ENCODE results near the gene LPCAT4.
"Not testable (repeated sequence)": the region's sequence is repeated elsewhere in the genome, so short reads cannot be mapped to it uniquely, and the experiment has no call there.

Gene LPCAT4

DNA sequence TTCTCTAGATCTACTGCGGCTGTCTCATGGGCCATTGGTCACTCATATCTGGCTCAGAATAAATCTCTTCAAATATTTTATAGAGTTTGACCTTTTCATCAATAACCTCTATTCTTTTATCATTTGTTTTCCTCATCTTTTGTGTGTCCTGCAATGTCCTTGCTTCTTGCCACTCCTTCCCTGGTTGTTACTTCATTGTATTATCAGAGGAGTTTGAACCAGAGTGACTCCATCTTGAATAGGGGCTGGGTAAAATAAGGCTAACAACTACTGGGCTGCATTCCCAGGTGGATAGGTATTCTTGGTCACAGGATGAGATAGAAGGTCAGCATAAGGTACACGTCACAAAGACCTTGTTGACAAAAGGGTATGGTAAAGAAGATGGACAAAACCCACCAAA is 9.9 kb upstream of the LPCAT4 start:
- Histone ChIP-seq H3K27ac (replicated peaks) (no peak overlapping the region), H3K4me3 (replicated peaks; ENCODE audit: insufficient read depth, low read length) (no peak overlapping the region), H3K27me3 (ENCODE audit: insufficient read depth, poor library complexity, severe bottlenecking) (no peaks in the 10 kb centered on the region)
- DNase-seq (ENCODE audit: low read depth in 1 of 2, low spot score in 1 of 2) = no peak
- TF ChIP-seq, protein P1, sequence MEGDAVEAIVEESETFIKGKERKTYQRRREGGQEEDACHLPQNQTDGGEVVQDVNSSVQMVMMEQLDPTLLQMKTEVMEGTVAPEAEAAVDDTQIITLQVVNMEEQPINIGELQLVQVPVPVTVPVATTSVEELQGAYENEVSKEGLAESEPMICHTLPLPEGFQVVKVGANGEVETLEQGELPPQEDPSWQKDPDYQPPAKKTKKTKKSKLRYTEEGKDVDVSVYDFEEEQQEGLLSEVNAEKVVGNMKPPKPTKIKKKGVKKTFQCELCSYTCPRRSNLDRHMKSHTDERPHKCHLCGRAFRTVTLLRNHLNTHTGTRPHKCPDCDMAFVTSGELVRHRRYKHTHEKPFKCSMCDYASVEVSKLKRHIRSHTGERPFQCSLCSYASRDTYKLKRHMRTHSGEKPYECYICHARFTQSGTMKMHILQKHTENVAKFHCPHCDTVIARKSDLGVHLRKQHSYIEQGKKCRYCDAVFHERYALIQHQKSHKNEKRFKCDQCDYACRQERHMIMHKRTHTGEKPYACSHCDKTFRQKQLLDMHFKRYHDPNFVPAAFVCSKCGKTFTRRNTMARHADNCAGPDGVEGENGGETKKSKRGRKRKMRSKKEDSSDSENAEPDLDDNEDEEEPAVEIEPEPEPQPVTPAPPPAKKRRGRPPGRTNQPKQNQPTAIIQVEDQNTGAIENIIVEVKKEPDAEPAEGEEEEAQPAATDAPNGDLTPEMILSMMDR (IDR thresholded peaks at IDR 0.05; ENCODE audit: insufficient read depth, low read length) = no peak
- TF ChIP-seq, protein P2, sequence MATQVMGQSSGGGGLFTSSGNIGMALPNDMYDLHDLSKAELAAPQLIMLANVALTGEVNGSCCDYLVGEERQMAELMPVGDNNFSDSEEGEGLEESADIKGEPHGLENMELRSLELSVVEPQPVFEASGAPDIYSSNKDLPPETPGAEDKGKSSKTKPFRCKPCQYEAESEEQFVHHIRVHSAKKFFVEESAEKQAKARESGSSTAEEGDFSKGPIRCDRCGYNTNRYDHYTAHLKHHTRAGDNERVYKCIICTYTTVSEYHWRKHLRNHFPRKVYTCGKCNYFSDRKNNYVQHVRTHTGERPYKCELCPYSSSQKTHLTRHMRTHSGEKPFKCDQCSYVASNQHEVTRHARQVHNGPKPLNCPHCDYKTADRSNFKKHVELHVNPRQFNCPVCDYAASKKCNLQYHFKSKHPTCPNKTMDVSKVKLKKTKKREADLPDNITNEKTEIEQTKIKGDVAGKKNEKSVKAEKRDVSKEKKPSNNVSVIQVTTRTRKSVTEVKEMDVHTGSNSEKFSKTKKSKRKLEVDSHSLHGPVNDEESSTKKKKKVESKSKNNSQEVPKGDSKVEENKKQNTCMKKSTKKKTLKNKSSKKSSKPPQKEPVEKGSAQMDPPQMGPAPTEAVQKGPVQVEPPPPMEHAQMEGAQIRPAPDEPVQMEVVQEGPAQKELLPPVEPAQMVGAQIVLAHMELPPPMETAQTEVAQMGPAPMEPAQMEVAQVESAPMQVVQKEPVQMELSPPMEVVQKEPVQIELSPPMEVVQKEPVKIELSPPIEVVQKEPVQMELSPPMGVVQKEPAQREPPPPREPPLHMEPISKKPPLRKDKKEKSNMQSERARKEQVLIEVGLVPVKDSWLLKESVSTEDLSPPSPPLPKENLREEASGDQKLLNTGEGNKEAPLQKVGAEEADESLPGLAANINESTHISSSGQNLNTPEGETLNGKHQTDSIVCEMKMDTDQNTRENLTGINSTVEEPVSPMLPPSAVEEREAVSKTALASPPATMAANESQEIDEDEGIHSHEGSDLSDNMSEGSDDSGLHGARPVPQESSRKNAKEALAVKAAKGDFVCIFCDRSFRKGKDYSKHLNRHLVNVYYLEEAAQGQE (IDR thresholded peaks at IDR 0.05; ENCODE audit: insufficient replicate concordance, low read depth) = no peak
- TF ChIP-seq GABPA (IDR thresholded peaks at IDR 0.05; ENCODE audit: low read depth) = no peak
- TF ChIP-seq SPI1 (IDR thresholded peaks at IDR 0.05; ENCODE audit: borderline replicate concordance, low read depth) = no peak
- TF ChIP-seq POLR2AphosphoS5 (IDR thresholded peaks at IDR 0.05; ENCODE audit: low read depth) = no peak

DNA sequence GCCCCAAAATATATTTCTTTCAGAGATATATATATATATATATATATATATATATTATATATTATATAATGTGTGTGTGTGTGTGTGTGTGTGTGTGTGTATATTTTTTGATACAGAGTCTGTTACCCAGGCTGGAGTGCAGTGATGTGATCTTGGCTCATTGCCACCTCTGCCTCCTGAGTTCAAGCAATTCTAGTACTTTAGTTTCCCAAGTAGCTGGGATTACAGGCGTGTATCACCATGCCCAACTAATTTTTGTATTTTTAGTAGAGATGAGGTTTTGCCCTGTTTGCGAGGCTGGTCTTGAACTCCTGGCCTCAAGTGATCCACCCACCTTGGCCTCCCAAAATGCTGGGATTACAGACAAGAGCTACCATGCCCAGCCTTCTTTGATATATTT is 8.5 kb upstream of the LPCAT4 start:
- H3K27me3 ChIP-seq (ENCODE audit: insufficient read depth, poor library complexity, severe bottlenecking); H3K27ac ChIP-seq (replicated peaks); H3K4me3 ChIP-seq (replicated peaks; ENCODE audit: insufficient read depth, low read length); DNase-seq (ENCODE audit: low read depth in 1 of 2, low spot score in 1 of 2): not testable (repeated sequence)

DNA sequence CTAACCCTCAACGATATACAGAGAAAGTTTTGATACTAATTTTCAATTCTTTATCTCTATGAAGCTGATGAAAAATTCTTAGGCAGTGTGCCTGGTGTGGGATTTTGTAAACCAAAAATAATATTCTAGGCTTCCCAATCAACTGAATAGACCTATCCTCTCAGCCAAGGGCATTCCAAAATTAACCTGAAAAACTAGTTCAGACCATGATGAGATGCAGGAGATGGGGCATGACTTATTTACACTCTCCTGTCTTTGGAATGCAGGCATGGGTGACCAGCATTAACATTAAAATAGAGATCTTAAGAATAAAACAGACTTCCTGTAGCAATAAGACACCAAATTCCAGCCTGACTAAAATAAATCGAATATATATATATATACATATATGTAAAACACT is 7.8 kb upstream of the LPCAT4 start:
- H3K4me3 ChIP-seq (replicated peaks; ENCODE audit: insufficient read depth, low read length) = no peak overlapping the region
- no peak for TF ChIP-seq POLR2AphosphoS5 (IDR thresholded peaks at IDR 0.05; ENCODE audit: low read depth)
- TF ChIP-seq, protein P1 (IDR thresholded peaks at IDR 0.05; ENCODE audit: insufficient read depth, low read length) = no peak
- no peak for TF ChIP-seq GABPA (IDR thresholded peaks at IDR 0.05; ENCODE audit: low read depth)
- TF ChIP-seq, protein P2 (IDR thresholded peaks at IDR 0.05; ENCODE audit: insufficient replicate concordance, low read depth) = no peak
- no peak for TF ChIP-seq SPI1 (IDR thresholded peaks at IDR 0.05; ENCODE audit: borderline replicate concordance, low read depth)
- no peak for DNase-seq (ENCODE audit: low read depth in 1 of 2, low spot score in 1 of 2)
- no peak overlapping the region for H3K27ac ChIP-seq (replicated peaks)
- H3K27me3 ChIP-seq (ENCODE audit: insufficient read depth, poor library complexity, severe bottlenecking) = no peaks in the 10 kb centered on the region

DNA sequence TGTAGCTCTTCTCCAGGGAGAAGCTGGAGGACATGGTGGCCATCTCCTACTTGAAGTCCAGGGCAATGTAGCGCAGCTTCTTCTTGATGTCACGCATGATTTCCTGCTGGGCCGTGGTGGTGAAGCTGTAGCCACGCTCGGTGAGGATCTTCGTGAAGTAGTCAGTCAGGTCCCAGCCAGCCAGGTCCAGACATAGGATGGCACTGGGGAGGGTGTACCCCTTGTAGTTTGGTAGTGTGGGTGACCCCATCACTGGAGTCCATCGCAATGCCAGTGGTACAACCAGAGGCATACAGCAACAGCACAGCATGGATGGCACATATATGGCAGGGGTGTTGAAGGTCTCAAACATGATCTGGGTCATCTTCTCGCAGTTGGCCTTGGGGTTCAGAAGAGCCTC is 7.0 kb upstream of the LPCAT4 start:
- no peak for DNase-seq (ENCODE audit: low read depth in 1 of 2, low spot score in 1 of 2)
- Histone ChIP-seq H3K27me3 (ENCODE audit: insufficient read depth, poor library complexity, severe bottlenecking) (no peaks in the 10 kb centered on the region), H3K27ac (replicated peaks) (no peak overlapping the region), H3K4me3 (replicated peaks; ENCODE audit: insufficient read depth, low read length) (no peak overlapping the region)
- TF ChIP-seq POLR2AphosphoS5 (IDR thresholded peaks at IDR 0.05; ENCODE audit: low read depth) (no peak), SPI1 (IDR thresholded peaks at IDR 0.05; ENCODE audit: borderline replicate concordance, low read depth) (no peak), GABPA (IDR thresholded peaks at IDR 0.05; ENCODE audit: low read depth) (no peak)
- TF ChIP-seq, protein P1 (IDR thresholded peaks at IDR 0.05; ENCODE audit: insufficient read depth, low read length) = no peak
- TF ChIP-seq, protein P2 (IDR thresholded peaks at IDR 0.05; ENCODE audit: insufficient replicate concordance, low read depth) = no peak
